GM12874 (cell line): ENCODE data around the gene ARMC12.

Experiments used
- TF ChIP-seq, protein P1 (sequence below): IDR thresholded peaks from 2 replicates; pipeline ENCODE4 v1.5.1; 2011; ENCODE audit warnings: low read depth, mild to moderate bottlenecking, control low read depth, low read length, moderate library complexity; ENCODE audit not compliant: insufficient read depth

ARMC12 gene

DNA sequence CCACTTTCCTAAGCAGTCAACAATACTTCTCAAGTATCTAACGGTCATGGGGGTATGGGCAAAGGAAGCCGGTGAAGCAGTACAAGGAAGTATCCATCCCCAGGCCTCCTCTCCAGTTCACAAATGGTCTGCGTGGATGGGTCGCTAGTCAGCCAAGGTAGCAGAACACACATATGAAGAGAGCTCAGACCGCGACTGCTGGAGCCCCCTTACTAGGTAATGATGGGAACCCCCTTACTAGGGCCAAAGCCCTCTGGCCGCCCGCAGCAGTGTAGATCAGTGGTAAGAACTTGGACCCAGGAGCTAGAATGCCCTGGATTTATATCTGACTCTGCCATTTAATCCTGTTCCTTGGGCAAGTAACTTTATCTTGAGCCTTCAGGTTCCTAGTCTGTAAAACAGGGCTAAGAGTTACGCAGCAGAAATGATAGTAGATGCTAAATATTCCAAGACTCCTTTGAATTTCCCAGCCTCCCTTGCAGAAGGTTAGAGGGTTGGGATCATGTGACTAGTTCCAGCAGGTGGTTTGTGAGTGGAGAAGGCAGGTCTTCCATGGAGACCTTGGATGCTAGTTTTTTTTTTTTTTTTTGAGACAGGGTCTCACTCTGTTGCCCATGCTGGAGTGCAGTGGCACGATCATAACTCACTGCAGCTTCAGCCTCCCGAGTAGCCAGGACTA, 37.4 kb downstream of the ARMC12 start:
- TF ChIP-seq, protein P1, sequence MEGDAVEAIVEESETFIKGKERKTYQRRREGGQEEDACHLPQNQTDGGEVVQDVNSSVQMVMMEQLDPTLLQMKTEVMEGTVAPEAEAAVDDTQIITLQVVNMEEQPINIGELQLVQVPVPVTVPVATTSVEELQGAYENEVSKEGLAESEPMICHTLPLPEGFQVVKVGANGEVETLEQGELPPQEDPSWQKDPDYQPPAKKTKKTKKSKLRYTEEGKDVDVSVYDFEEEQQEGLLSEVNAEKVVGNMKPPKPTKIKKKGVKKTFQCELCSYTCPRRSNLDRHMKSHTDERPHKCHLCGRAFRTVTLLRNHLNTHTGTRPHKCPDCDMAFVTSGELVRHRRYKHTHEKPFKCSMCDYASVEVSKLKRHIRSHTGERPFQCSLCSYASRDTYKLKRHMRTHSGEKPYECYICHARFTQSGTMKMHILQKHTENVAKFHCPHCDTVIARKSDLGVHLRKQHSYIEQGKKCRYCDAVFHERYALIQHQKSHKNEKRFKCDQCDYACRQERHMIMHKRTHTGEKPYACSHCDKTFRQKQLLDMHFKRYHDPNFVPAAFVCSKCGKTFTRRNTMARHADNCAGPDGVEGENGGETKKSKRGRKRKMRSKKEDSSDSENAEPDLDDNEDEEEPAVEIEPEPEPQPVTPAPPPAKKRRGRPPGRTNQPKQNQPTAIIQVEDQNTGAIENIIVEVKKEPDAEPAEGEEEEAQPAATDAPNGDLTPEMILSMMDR: no peak

DNA sequence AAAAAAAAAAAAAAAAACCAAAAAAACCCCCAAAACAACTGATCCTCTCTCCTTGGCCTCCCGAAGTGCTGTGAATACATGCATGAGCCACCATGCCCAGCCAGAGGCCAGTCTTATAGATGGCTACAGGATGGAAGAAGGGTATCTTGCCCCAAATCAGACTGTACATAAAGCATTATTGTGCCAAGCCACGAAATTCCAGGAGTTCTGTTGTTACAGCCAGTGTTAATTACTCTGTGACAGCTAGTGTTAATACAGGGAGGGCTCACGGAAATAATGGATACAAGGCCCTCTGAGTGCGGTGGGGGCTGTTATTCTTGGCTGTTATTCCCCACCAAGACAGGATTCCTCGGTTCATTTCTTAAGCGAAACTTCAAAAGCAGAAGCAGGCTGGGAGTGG, 38.2 kb downstream of the ARMC12 start:
- TF ChIP-seq, protein P1: no peak

DNA sequence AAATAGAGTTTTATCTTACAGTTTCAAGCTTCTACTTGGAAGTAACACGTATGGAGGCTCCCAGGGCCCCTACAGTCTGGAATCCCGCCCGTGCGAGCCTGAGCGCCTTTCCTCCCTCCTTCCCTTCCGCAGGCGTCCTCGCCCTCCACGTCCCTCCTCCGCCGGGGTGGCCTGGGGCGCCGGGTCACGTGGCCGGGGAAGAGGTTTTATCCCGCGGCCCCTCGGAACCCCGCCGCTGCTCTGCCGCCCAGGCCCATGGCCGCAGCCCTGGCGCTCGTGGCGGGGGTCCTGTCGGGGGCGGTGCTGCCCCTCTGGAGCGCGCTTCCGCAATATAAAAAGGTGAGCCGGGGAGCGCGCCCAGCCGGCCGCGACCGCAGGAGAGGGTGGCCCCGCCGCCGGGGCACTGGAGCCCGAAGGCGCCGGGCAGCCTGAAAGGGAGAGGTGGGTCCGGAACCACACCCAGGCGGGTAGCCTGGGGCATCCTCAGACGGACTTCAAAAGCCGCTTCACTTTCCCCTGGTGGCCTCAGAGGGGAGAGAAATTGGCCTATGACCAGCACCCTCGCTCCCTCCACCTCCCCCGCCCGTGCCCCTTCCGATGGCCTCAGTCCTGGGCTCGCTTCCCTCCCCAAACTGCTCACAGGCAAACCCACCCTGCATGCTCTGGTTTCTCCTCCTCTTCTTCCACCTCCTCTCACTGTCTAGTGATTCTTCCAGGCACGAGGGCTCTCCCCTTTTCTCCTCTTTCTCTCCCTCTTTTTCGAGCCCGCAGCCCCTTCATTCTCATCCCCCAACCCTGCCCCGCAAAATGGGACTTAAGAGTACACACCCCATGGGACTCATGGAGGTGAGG, 39.8 kb downstream of the ARMC12 start, which contains the start of gene CLPSL2:
Gene CLPSL2, plus strand, starts transcription at position 235 of the 852 bp plus-strand sequence. Its CDS starts 21 bp downstream, at position 256.
- TF ChIP-seq, protein P1: no peak

DNA sequence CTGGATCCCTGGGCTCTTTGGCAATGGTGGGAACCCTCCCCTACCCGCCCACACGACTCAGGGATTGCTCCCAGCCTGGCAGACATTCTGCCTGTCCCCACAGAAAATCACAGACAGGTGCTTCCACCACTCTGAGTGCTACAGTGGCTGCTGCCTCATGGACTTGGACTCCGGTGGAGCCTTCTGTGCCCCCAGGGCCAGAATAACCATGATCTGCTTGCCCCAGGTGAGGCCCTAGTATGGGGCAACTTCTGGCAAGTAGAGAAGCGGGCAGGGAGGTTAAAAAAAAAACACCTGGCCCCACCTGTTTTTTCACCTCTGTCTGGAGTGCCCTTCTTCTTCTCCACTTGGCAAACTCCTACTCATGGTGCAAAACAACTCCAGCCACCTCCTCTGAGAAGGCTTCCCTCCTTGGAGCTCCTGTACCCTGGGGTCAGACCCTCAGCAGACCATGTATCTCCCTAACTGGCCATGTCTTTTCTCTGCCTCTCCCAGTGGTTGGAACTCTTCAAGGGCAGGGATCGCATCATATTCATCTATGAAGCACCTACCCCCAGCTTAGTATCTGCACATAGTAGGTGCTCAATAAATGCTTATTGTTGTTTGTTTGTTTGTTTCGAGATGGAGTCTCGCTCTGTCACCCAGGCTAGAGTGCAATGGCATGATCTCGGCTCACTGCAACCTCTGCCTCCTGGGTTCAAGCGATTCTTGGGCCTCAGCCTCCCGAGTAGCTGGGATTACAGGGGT, 40.7 kb downstream of the ARMC12 start:
- TF ChIP-seq, protein P1: no peak

DNA sequence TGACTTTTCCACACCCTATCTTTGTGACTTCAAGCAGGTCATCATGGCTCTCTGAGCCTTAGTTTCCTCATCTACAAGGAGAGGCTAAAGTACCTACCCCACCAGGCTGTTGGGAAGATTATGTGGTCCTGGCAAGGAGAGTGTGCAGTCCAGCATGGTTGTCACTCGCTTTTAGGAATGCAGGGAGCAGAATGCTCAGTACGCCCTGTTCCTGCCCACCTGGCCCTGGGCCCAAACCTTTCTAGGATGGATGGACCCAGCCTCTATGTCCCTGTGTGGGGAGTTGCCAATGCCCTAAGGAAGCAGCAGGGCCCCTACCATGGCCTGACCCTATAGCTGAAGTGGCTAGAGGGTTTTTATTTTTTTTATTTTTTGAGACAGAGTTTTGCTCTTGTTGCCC, 41.6 kb downstream of the ARMC12 start:
- TF ChIP-seq, protein P1: no peak

DNA sequence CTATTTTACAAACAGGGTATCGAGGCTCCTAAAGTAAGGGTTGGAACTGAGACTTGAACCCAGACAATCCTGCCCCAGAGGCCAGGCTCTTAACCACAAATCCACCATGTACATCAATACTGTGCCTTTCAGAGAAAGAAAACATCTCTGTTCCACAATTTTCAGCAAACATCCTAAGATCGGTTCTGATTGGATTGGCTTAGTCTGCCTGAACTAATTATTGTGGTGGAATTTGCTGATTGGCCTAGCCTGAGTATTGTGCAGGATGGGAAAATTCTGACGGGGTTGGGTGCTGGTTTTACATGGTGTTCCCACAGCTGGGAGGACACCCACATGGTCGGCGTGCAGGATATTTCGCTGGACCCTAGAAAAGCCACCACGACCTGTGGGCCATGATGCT, 43.9 kb downstream of the ARMC12 start, which contains the start of gene CLPSL1:
Gene CLPSL1, plus strand, starts transcription at position 301 of the 400 bp plus-strand sequence. Its CDS starts 92 bp downstream, at position 393.
- TF ChIP-seq, protein P1: no peak

DNA sequence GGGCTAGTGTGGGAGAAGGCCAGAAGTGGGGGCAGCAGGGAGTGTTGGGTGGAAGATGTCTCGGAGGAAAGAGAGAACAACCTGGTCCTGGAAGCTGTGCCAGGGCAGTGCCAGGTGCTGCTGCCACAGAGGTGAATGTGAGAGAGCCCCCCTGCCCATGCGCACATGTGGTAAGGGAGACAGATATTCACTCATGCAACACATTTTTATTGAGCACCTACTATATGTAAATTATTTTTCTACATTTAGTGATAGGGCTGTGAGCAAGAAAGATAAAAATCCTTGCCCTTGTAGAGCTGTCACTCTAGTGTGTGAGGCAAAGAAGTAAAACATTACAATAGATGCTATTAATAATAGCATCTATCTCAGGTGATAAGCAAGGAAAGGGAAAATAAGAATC, 44.5 kb downstream of the ARMC12 start:
- TF ChIP-seq, protein P1: no peak
